NT2/D1 (cell line): ENCODE data around the gene ZNF282.
A peak's percentile ranks its signal among the peaks of the same experiment; 100 is the strongest.
"Not testable (repeated sequence)": the region's sequence is repeated elsewhere in the genome, so short reads cannot be mapped to it uniquely, and the experiment has no call there.

Experiments used
- DNase-seq: peaks from one replicate; pipeline ENCODE4 v3.0.0-alpha.2; 2011; ENCODE audit warnings: low read depth, low spot score
- H3K27me3 ChIP-seq: 2 replicates; pipeline ENCODE4 v1.6.0; 2011; ENCODE audit warnings: mild to moderate bottlenecking; ENCODE audit not compliant: insufficient read length, insufficient read depth
- H3K36me3 ChIP-seq: 2 replicates; pipeline ENCODE4 v1.6.1; 2011; ENCODE audit warnings: mild to moderate bottlenecking, low read length, mixed read lengths; ENCODE audit not compliant: insufficient read depth, insufficient read length
- H3K4me1 ChIP-seq: 2 replicates; pipeline ENCODE4 v1.5.1; 2011; ENCODE audit not compliant: insufficient read depth, insufficient read length
- H3K4me3 ChIP-seq: 2 replicates; pipeline ENCODE4 v1.5.1; 2011; ENCODE audit warnings: low read depth; ENCODE audit not compliant: insufficient read length
- H3K9ac ChIP-seq: 2 replicates; pipeline ENCODE4 v1.6.0; 2011; ENCODE audit warnings: low read depth; ENCODE audit not compliant: insufficient read length
- H3K9me3 ChIP-seq: 2 replicates; pipeline ENCODE4 v1.5.1; 2011; ENCODE audit warnings: mild to moderate bottlenecking, low read length; ENCODE audit not compliant: insufficient read depth
- SUZ12 ChIP-seq: IDR thresholded peaks from 2 replicates; pipeline ENCODE4 v1.6.1; 2011; ENCODE audit not compliant: insufficient read length, insufficient read depth; ENCODE audit errors: extremely low read depth
- YY1 ChIP-seq: IDR thresholded peaks from 2 replicates; pipeline ENCODE4 v1.6.1; 2011; ENCODE audit not compliant: insufficient read length, insufficient read depth
- ZNF274 ChIP-seq: IDR thresholded peaks from 2 replicates; pipeline ENCODE4 v1.6.1; 2011; ENCODE audit warnings: mild to moderate bottlenecking, low read depth, low read length

The ZNF282 gene

DNA sequence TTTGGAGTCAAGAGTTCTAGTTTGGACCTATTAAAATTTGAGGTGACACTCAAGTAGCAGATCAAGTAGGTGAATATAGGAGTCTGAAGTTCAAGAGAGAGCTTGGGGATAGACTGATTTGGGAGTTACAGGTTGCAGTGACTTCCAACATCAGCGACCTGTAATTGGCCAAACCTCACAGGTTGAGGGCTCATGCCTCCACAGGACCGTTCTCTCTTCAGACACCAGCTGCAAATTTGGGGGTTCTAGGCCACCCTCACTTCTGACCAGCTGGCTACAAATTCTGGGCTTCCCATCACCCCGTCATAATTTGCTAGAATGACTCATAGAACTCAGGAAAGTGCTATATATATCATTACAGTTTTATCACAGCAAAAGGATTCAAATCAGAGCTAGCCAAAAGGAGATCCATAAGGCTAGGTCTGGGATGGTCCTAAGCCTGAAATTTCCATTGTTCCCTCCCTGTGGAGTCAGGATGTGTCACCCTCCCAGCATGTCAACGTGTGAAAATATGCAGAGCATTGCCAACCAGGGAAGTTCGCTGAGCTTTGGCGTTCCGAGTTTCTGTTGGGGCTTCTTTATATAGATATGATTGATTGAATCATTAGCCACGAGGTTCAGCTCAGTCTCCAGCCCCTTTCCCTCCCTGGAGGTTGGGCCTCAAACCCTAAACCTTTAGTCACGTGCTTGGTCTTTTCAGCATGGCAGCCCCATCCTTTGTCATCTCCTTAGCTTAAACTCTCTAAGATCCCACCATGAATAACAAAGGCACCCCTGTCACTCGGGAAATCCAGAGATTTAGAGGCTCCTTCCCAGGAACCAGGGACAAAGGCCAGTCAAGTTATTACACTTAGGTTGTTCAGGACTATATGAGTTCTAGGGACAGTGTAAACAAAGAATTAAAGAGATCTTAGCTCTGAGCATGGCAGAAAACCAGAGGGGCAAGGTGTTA lies 23.4 kb downstream of the ZNF282 start:
- DNase-seq: peak; percentile 63
- Histone ChIP-seq H3K4me3 (no peak overlapping the region), H3K36me3 (peaks cover 74% of the 10 kb centered on the region), H3K9ac (no peak overlapping the region), H3K27me3 (no peaks in the 10 kb centered on the region), H3K4me1 (peaks cover 3% of the 10 kb centered on the region), H3K9me3 (no peaks in the 10 kb centered on the region)
- TF ChIP-seq ZNF274 (no peak), SUZ12 (no peak), YY1 (no peak)

DNA sequence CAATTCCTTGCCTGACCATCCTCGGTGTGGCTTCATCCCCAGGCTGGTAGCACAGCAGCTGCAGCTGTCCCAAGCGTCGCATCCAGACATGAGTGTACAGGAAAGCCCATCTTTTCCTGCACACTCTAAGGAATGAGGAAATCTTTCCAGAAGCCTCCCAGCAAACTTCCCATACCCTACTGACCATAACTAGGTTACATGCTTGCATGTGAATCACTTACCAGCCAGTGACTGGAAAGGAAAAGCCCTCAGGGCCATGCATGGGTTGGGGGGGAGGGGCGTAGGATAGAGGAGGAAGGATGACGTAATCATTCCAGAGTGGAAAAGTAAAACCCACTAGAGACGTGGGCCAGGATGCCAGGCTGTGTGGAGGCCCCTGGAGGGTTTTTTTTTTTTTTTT lies 25.2 kb downstream of the ZNF282 start:
- Histone ChIP-seq H3K27me3 (no peaks in the 10 kb centered on the region), H3K36me3 (peaks cover 71% of the 10 kb centered on the region), H3K9ac (no peak overlapping the region), H3K4me1 (peaks cover 3% of the 10 kb centered on the region), H3K4me3 (no peak overlapping the region), H3K9me3 (no peaks in the 10 kb centered on the region)
- no peak for DNase-seq
- TF ChIP-seq SUZ12 (no peak), ZNF274 (no peak), YY1 (no peak)

DNA sequence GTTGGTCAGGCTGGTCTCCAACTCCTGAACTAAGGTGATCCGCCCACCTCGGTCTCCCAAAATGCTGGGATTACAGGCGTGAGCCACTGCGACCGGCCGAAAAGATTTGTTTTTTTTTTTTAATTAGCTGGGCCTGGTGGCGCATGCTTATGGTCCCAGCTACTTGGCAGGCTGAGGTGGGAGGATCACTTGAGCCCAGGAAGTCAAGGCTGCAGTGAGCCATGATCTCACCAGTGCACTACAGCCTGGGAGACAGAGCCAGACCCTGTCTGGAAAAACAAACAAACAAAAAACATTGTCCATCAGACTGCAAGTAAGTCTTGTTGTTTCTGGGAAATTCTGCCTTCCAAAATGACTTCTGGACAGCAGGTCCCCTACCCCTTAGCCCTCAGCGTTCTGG lies 27.8 kb downstream of the ZNF282 start:
- Histone ChIP-seq H3K4me1 (peaks cover 3% of the 10 kb centered on the region), H3K9me3 (no peaks in the 10 kb centered on the region), H3K4me3 (no peak overlapping the region), H3K9ac (no peak overlapping the region), H3K27me3 (no peaks in the 10 kb centered on the region), H3K36me3 (peaks cover 56% of the 10 kb centered on the region)
- no peak for TF ChIP-seq YY1
- no peak for TF ChIP-seq ZNF274
- no peak for TF ChIP-seq SUZ12
- DNase-seq: no peak

DNA sequence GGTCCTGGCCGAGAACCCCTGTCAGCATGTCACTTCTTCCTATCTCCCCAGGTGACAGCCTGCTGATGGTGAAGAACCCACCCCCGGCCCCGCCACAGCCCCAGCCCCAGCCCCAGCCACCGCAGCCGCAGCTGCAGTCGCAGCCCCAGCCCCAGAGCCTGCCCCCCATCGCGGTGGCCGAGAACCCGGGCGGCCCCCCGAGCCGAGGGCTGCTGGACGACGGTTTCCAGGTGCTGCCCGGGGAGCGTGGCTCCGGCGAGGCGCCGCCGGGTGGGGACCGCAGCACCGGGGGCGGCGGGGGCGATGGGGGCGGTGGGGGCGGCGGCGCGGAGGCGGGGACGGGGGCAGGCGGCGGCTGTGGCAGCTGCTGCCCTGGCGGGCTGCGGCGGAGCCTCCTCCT lies 28.4 kb downstream of the ZNF282 start:
- TF ChIP-seq YY1: no peak
- Histone ChIP-seq H3K27me3 (no peaks in the 10 kb centered on the region), H3K4me3 (no peak overlapping the region), H3K9ac (no peak overlapping the region), H3K9me3 (no peaks in the 10 kb centered on the region), H3K36me3 (peaks cover 51% of the 10 kb centered on the region), H3K4me1 (peaks cover 3% of the 10 kb centered on the region)
- DNase-seq: no peak

DNA sequence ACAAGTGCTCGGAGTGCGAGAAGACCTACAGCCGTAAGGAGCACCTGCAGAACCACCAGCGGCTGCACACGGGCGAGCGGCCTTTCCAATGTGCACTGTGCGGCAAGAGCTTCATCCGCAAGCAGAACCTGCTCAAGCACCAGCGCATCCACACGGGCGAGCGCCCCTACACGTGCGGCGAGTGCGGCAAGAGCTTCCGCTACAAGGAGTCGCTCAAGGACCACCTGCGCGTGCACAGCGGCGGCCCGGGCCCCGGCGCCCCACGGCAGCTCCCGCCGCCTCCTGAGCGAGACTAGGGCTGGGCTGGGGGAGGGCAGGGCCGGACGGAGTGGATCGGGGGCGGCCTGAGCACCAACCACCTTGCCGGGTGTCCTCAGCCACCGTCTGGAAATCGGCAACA lies 29.0 kb downstream of the ZNF282 start:
- H3K36me3 ChIP-seq: peaks cover 45% of the 10 kb centered on the region
- H3K9me3 ChIP-seq: no peaks in the 10 kb centered on the region
- H3K4me1 ChIP-seq: peaks cover 3% of the 10 kb centered on the region
- no peak overlapping the region for H3K4me3 ChIP-seq
- no peak for TF ChIP-seq SUZ12
- no peak for TF ChIP-seq YY1
- no peak for TF ChIP-seq ZNF274
- DNase-seq: no peak
- H3K9ac ChIP-seq: no peak overlapping the region
- H3K27me3 ChIP-seq: no peaks in the 10 kb centered on the region

DNA sequence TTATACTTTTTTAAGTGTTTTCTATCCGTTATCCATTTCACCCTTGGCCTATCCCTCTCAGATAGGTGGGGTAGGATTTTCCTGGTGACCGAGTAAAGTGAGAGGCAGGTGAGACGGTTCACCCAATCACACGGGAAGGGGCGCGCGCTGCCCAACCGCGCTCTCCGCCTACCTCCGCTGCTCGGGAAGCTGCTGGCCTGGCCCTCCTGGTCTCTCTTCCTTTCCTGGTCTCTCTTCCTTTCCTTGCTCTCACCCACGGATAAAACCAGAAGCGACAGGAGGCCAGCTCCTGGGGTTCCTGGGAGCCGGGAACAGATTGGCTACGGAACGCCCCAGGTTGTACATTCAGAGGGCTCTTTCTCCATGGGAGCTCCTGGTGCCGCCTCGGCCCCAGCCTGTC lies 29.8 kb downstream of the ZNF282 start:
- no peak for DNase-seq
- no peak overlapping the region for H3K4me3 ChIP-seq
- no peaks in the 10 kb centered on the region for H3K9me3 ChIP-seq
- H3K9ac ChIP-seq: no peak overlapping the region
- peaks cover 45% of the 10 kb centered on the region for H3K36me3 ChIP-seq
- H3K4me1 ChIP-seq: peaks cover 3% of the 10 kb centered on the region
- no peak for TF ChIP-seq YY1
- no peaks in the 10 kb centered on the region for H3K27me3 ChIP-seq

DNA sequence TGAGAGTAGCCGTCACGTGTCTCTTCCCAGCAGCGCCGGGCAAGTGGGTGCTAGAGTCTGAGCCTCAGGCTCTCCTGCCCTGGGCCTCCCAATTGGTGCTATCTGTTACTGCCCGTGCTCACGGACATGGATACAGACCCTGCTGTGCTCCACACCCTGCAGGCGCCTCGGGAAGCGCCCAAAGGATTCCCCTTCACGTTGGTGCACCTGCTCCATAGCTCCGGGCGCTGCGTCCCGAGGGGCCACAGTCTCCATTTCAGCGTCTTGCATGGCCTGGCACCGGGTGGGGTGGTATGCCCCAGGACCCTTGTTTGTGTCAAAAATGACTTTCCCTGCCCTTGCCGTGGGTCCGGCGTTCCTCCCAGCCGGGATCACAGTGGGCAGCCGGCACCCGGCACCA lies 30.3 kb downstream of the ZNF282 start:
- no peaks in the 10 kb centered on the region for H3K9me3 ChIP-seq
- DNase-seq: no peak
- TF ChIP-seq YY1 (no peak), SUZ12 (no peak), ZNF274 (no peak)
- no peaks in the 10 kb centered on the region for H3K27me3 ChIP-seq
- H3K9ac ChIP-seq: no peak overlapping the region
- peaks cover 3% of the 10 kb centered on the region for H3K4me1 ChIP-seq
- H3K4me3 ChIP-seq: no peak overlapping the region
- peaks cover 45% of the 10 kb centered on the region for H3K36me3 ChIP-seq

DNA sequence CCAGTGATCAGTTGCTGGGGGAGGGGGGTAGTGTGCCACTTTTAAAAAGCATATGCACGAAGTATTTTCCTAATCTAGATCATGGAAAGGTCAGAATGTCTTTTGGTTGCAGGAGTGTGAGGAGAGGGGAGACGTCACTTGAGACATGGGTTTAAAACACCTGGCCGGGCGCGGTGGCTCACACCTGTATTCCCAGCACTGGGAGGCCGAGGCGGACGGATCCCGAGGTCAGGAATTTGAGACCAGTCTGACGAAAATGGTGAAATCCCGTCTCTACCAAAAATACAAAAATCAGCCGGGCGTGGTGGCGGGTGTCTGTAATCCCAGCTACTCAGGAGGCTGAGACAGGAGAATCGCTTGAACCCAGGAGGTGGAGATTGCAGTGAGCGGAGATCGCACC lies 31.0 kb downstream of the ZNF282 start:
- not testable (repeated sequence) for H3K4me1 ChIP-seq, H3K4me3 ChIP-seq, H3K9ac ChIP-seq, H3K9me3 ChIP-seq, H3K27me3 ChIP-seq, DNase-seq
- peaks cover 38% of the 10 kb centered on the region for H3K36me3 ChIP-seq
